Eye (tissue), 1 donor: Measurements from ENCODE around the gene SH3BGRL2.
A peak's percentile ranks its signal among the peaks of the same experiment; 100 is the strongest.
"Not testable (repeated sequence)": the region's sequence is repeated elsewhere in the genome, so short reads cannot be mapped to it uniquely, and the experiment has no call there.

Experiments used
- DNase-seq: peaks from one replicate; pipeline ENCODE4 v3.0.0-alpha.2; 2015

The SH3BGRL2 gene

DNA sequence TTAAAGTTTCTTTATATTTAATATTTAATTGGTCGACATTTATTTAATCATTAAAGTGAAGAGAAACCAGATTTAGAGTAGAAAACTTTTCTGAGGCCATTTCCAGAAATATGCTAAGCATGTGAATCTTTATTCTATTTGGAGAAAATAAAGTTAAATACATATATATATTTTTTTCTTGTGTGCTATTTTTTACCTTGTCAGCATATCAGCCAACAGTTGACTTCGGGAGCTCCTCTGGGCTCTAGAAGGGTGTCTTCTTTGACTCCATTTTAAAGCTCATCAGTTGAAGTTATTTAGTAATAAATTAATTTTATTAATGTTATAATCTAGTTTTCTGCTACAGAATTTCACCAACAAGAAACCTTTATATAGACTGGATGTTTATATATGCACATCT, 73.1 kb downstream of the SH3BGRL2 start:
- DNase-seq, result no peak

DNA sequence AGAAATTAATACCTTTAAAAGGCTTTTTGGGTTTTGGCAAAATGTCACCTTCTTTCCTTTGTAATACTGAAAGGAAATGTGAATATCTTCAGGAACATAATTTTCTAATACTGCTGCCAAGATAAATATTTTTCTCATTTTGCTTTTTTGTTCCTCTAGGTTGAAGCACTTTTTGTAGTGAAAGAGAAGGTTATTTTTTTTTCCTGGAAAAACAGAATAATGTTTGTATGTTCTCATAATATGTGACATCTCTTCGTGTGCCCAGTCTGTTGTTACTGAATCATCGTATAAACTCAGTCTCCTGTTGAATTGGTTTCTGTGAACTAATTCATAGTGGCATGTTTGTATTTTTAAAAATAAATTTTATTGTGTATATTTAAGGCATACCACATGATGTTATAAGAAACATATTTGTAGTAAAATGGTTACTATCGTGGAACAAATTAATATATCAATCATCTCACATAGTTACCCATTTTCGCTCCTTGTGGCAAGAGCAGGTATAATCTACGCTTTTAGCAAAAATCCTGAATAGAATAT, 74.4 kb downstream of the SH3BGRL2 start:
- DNase-seq, result no peak

DNA sequence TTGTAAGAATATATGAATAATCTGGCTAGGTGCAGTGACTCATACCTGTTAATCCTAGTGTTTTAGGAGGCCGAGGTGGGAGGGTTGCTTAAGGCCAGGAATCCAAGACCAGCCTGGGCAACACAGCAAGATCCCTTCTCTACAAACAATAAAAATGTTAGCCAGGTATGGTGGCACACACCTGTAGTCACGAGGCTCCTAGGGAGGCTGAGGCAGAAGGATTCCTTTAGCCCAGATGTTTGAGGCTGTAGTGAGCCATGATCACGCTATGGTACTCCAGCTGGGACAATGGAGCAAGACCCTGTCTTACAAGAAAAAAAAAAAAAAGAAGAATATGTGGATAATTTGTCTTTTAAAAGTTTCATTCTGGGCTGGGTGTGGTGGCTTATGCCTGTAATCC, 75.4 kb downstream of the SH3BGRL2 start:
- no peak for DNase-seq

GRCh38 chr6:79707621-79708020, 76.5 kb downstream of the SH3BGRL2 start:
- no peak for DNase-seq

DNA sequence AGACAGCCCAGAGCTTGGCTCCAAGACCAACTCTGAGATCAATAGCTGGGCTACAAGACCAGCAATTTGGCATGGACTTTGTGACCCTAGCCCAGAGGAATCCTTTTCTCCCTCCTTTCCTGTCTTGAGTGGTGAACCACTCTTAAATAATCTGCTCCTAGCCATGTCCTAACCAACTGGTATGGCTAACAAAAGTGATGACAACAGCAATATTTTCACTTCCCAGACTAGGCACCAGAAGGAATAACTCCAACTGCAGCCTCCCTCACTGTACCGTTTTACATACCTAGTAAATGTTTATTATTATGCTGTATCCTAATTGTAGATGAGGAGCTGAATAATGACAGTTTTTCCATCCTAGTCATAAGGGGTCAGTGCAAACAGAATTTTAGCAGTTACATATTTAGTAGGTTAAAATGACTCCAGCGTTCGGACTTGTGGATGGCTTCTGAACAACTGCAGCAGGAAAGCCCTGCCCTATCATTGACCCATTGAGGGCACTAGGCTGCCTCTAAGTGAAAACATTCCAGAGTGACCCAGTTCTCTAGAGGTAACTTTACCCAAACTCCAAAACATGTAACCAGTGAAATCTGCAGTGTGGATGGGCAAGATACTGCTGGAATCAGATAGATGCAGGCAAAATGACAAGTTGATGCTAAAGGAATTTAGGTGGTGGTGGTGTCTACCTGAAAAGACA, 77.1 kb downstream of the SH3BGRL2 start:
- no peak for DNase-seq

GRCh38 chr6:79710127-79710526, 79.0 kb downstream of the SH3BGRL2 start:
- no peak for DNase-seq

- no peak for DNase-seq
These were observed 80.0 kb downstream of the SH3BGRL2 start for GRCh38 chr6:79711167-79711566.

- no peak for DNase-seq
These were observed 81.0 kb downstream of the SH3BGRL2 start for GRCh38 chr6:79712144-79712543.

DNA sequence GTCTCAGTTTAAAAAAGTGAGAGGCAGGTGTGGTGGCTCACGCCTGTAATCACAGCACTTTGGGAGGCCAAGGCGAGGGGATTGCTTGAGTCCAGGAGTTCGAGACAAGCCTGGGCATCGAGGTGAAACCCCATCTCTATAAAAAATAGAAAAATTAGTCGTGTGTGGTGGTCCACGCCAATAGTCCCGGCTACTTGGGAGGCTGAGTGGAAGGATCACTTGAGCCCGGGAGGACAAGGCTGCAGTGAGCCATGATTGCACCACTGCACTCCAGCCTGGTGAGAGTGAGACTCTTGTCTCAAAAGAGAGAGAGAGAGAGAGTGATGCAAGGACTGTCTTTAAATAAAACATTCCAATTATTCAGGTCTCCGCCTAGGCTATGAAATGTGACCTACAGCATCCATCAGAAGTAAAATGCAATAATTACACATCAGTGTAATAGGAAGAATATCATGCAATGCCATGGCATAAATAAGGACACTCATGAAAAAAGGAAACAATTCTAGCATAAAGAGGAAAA, 81.5 kb downstream of the SH3BGRL2 start:
- DNase-seq, result no peak

DNA sequence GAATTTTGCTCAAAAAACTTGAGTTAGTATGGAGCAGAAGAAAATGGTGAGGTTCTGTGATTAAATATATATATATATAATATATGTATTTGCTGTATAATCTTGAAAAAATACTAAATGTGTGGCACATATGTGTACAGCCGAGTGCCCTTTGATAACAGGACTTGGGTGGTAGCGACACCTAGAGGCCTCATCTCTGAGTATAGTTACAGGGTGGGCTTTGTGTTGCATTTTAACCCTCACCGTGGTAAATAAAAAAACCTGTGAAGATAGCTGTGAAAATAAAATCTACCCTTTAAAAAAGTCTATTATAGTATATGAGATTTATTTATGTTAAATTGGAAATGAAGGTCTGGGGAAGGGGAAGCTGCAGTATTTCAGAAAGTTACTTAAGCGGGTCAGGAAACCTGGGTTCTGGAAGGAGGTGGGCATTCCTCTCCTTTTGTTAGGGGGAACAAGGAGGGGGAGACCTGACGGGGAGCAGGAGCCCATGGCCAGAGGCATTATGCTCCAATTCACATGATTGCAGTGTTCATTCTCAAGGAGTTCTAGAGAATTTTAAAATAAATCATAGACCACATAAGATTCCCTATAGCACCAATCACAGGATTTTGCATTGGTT, 82.7 kb downstream of the SH3BGRL2 start:
- peak; percentile 90 for DNase-seq

GRCh38 chr6:79717989-79718388, 86.9 kb downstream of the SH3BGRL2 start:
- no peak for DNase-seq

GRCh38 chr6:79718509-79719247, 87.5 kb downstream of the SH3BGRL2 start:
- DNase-seq, result no peak

DNA sequence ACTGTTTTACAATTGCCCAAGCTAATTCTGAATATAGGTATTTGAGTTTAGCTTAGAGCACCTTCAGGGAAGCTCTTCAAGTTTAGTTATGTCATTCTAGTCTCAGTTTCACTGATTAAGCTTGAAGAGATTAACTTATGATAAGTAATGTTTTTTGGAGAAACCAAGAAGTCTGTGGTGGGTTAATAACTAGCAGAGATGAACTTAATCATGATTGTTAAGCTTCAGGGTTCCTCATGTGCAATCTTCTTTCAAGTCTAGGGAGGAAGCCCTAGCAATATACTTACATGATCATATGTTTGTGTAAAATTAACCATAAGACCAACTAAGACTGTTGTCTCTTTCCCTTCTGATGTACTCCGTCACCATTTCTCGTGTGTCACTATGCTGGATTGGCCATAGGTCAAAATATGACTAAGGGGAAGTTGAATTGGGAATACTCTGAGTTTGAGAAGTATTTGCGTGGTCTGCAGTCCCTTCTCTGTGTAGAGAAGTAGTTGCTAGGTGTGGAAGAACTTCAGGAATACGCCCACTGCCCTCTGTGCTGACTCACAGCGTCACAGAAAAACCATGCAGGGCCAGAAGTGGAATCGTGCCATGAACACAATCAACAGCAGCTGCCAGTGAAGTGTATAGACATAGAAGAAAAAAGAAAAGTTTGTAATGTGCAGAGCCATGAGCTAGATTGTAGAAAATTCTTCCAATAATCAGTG, 88.3 kb downstream of the SH3BGRL2 start:
- no peak for DNase-seq

DNA sequence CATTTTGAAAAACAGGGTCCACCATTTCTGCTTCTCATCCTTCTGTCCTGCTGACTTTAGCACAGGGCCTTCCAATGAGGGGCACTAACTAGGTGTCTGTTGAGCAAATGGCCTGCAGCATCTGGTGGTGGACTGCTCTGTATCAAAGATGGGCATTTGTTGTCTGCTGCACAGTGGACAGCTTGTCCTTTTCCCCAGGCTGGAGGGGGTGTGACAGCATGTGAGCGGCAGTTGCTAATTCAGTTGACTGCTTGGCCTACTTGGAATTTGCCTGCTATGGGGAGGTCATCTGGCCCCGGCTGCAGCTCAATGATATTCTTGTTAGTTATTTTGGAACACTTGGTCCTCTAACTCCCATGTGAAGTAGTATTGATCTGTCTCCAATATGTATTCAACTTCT, 93.7 kb downstream of the SH3BGRL2 start:
- peak; percentile 77 for DNase-seq

GRCh38 chr6:79731471-79731870, 100.3 kb downstream of the SH3BGRL2 start:
- no peak for DNase-seq

GRCh38 chr6:79733388-79733787, 102.3 kb downstream of the SH3BGRL2 start:
- DNase-seq, result no peak

- DNase-seq, result no peak
These were observed 103.2 kb downstream of the SH3BGRL2 start for GRCh38 chr6:79734374-79734773.

DNA sequence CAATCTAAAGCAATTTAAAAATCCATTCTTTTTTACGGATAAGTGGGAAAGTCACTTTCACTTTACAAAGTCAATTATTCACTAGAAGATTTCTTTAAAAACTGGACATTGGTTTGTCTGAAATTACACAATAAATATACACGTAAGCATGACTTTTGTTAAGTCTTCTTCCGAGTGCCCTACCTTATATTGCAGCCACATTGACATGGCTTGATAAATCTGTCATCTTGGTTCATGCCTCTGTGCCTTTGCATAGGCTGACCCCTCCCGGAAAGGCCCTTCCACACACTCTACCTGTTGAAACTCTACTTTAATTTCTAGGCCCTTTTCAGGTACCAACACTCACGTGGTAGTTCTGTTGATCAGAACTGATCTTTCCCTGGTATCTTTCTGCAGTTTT, 104.1 kb downstream of the SH3BGRL2 start:
- DNase-seq, result no peak

DNA sequence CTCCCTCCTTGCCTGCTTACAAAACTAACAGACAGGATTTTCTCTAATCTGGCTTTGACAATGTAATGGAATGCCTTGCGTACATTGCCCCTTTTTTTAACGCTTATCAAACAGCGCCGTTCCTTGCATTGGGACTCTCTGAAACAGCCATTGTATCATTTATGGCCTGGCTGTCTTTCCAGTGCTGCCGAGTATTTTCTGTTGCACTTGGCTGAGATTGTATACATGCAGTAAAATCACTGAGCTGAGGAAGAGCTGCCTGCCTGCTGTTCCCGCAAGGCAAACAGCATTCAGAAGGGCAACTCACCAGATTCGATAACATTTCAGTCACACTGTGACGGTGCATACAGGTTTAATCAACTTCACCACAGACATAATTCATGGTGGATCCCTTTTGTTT, 106.0 kb downstream of the SH3BGRL2 start:
- no peak for DNase-seq

- no peak for DNase-seq
These were observed 110.9 kb downstream of the SH3BGRL2 start for GRCh38 chr6:79742030-79742429.

GRCh38 chr6:79745282-79745681, 114.2 kb downstream of the SH3BGRL2 start:
- DNase-seq, result peak; percentile 24

- DNase-seq, result not testable (repeated sequence)
These were observed 115.2 kb downstream of the SH3BGRL2 start for GRCh38 chr6:79746325-79746724.

DNA sequence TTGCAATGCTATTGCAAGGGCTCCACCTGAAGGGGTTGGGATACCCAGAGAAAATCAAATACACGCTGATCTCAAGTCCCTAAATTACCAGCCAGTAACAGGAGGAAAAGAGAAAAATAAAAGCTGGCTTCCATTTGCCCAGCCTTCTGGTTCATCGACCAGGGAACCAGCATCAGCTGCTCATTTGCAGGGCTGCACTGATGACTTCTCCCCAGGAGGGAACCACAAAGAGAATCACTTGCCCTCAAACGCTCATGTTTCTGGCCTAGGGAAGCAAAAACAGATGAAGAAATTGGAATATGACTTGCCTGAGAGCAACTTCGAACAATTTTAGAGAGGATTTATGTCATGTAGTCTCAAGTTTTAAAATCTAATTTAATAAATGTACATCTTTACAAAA, 119.7 kb downstream of the SH3BGRL2 start:
- DNase-seq, result peak; percentile 89
